H1 (cell line): ENCODE results near the gene ALK. TPM values are rescaled to one million over a fixed set of nuclear protein-coding genes. Genes with fewer than 3 reads are reported as not detected.

Source experiments
- CHD7 ChIP-seq: fragments of 300-600 bp; sonication (generic); IDR thresholded peaks from 2 replicates; pipeline ENCODE4 v1.7.1; 2012; ENCODE audit warnings: low read length, moderate library complexity, mild to moderate bottlenecking, inconsistent platforms; ENCODE audit not compliant: insufficient replicate concordance
- POLR2A ChIP-seq, 2 experiments: IDR thresholded peaks; 1 replicate in 1 of 2; 2 replicates in 1 of 2; pipeline ENCODE4 v1.6.1; 2011; ENCODE audit warnings: low read depth in 2 of 2, low read length in 2 of 2, mild to moderate bottlenecking in 2 of 2; ENCODE audit errors: control extremely low read depth in 1 of 2
- polyA plus RNA-seq, 7 experiments: library from polyadenylated mRNA; depleted of rRNA in 3 of 7; stranded (reverse) in 5 of 7; unstranded in 2 of 7; fragments of >200 nt in 5 of 7; fragments of 200-250 nt in 2 of 7; gene quantifications; 1 replicate in 5 of 7; 2 replicates in 1 of 7; 4 replicates in 1 of 7; pipeline versions ENCODE4 v1.2.1 to v1.2.3, GENCODE V29; 2011 to 2013; ENCODE audit warnings: missing spikeins in 2 of 7, mixed read lengths in 2 of 7
- total RNA-seq: library from RNA; stranded (reverse); fragmentation: NEBNext Ultra II Directional; extraction: Animal tissue kit (Norgen Biotek cat#: 25700); gene quantifications from 2 replicates; pipeline ENCODE4 v1.2.1, GENCODE V29; 2021

ALK gene
- total and polyA plus RNA-seq, 2 of the 8 experiments (the other 6 are each of a cell fraction or from before 2014, with no cell fraction given) = 0.02 to 0.09 TPM

GRCh38 chr2:29259221-29259620 is 662.2 kb downstream of the ALK start (continued):
- TF ChIP-seq CHD7 (no peak), POLR2A (IDR thresholded peaks at IDR 0.05; ENCODE audit: control extremely low read depth in 1 of 2, low read depth in 2 of 2, low read length in 2 of 2) (no peak)
